ENCODE results near the gene GUK1. TPM values are rescaled to one million over a fixed set of nuclear protein-coding genes. Genes with fewer than 3 reads are reported as not detected.
"Not testable (repeated sequence)": the region's sequence is repeated elsewhere in the genome, so short reads cannot be mapped to it uniquely, and the experiment has no call there.

Gene GUK1
- total RNA-seq, 2 donors from 2014 or later, result 206 to 293 TPM

DNA sequence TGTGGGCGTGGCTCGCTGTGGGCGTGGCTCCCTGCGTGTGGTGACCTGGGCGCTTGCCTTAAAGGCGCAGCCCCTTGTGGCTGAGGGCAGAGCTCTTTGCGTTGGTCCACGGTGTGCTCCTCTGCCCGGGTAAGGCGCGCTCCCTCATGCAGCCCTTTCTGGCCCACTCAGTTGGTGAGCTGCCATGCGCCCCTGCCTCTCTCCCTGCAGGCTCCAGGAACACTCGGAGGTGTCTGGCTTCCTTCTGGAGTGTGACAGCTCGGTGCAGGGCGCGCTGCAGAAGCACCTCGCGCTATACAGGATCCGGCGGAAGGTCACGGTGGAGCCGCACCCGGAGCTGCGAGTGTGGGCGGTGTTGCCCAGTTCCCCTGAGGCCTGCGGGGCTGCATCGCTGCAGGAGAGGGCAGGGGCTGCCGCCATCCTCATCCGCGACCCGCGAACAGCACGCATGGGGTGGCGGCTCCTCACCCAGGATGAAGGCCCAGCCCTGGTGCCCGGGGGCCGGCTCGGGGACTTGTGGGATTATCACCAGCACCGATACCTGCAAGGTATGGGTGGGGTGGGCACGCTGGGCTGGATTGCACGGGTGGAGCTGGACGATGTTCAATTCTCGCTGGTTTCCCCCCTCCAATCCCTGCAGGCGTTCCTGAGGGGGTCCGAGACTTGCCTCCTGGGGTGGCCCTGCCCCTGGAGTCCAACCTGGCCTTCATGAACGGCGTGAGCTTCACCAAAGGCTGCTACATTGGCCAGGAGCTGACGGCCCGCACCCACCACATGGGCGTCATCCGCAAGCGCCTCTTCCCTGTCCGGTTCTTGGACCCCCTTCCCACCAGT, 34.6 kb downstream of the GUK1 start:
- Mint-ChIP-seq H3K27ac (no peak overlapping the region), H3K36me3 (no peaks in the 10 kb centered on the region), H3K9me3 (no peaks in the 10 kb centered on the region)
- DNase-seq (ENCODE audit: low spot score in 2 of 2) (peak in 1 of 2 donors; percentile 57), ATAC-seq (peak; percentile 19 to 60)

DNA sequence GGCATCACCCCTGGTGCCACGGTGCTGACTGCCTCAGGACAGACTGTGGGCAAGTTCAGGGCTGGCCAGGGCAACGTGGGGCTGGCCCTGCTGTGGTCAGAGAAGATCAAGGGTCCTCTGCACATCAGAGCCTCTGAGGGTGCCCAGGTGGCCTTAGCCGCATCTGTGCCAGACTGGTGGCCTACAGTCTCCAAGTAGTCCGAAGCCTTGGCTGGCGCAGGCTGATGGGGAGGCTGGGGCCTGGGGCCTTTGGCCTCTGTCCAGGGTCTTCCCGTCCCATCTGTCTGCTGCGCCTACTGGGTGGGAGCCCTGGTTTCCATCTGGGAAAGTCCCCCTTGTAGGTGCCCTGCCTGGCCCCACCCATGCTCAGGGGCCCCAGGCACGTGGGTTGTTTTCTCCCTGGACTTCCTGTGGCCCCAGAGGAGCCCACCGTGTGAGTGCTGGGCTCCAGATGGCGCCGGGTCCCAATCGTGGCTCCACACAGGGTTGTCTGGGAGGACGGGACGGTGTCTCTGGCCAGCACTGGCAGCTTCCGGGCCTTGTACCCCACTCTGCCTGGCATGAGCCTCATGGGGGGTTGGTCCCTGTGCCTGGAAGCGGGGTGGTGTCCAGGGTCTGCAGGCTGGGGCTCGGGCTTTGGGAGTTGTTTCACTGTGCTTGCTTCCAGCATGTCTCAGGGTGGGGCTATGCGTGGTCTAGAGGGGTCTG, 35.4 kb downstream of the GUK1 start:
- no peak overlapping the region for H3K27ac Mint-ChIP-seq
- ATAC-seq (no peak), DNase-seq (ENCODE audit: low spot score in 2 of 2) (no peak)
- H3K36me3 Mint-ChIP-seq, result no peaks in the 10 kb centered on the region
- no peaks in the 10 kb centered on the region for H3K9me3 Mint-ChIP-seq

DNA sequence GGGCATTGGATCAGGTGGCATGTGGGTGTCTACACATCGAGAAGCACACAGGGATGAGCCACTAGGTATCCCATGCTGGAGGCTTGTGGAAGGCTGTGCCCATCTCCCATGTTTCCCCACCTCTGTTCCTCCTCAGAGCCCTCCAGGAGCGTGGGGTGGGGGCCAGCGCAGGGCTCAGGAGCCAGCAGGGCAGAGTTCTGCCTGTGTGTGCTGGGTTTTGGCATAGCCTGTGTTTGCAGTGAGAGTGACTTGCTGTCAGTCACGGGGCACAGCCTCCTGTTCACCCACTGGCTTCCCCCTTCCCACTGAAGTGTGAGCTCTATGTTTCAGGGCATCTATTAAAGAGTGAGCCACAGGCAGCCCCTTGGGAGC, 35.9 kb downstream of the GUK1 start:
- Mint-ChIP-seq H3K36me3 (no peaks in the 10 kb centered on the region), H3K27ac (no peak overlapping the region), H3K9me3 (no peaks in the 10 kb centered on the region)
- ATAC-seq (no peak), DNase-seq (ENCODE audit: low spot score in 2 of 2) (no peak)

DNA sequence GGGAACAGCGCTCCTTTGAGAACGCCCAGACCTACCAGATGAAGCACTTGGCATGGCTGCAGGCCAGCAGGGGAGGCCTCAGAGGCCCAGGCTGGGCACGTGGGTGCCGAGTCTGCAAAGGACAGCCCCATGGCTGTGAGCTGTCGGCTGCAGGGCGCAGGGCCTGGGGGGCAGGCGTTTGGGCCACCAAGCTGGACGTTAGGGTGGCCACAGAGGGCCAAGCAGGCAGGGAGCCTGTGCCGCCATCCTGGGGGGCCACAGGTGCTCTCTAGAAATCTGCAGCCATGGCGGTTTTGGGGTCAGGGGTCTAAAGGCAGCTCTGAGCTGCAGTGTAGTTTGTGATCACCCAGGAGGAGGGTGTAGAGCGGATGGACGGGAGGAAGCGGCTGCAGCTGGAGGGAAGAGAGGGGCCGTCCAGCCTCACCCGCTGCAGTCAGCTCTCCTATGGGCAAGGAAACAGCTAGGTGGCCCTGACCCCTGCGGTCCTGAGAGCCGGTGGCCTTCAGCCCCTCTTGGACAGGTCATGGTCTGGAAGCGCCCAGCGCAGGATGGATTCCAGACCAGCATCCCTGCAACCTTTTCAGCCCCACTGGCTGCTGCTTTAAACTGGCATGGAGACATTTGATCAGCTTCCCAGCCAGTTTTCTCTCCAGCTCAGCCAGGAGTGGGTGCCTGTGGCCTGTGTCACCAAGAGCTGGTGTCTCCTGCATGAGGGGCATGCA, 36.5 kb downstream of the GUK1 start:
- Mint-ChIP-seq H3K9me3 (no peaks in the 10 kb centered on the region), H3K36me3 (no peaks in the 10 kb centered on the region), H3K27ac (no peak overlapping the region)
- DNase-seq (ENCODE audit: low spot score in 2 of 2) (no peak), ATAC-seq (no peak)

DNA sequence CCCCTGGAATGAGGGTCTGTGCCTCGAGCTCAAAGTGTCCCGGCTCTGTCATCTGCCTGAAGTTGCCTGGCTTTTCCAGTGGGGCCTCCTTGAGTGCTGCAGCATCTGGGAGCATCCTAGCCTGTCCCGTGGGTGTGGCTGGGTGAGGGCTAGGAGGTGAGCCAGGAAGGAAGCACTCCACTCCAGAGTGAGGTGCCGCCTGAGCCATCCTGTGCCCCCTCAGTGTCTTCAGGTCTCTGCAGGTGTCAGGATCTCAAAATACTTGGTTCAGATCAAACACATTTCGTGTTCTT, 37.0 kb downstream of the GUK1 start:
- DNase-seq (ENCODE audit: low spot score in 2 of 2) (no peak), ATAC-seq (no peak)
- no peak overlapping the region for H3K27ac Mint-ChIP-seq
- H3K36me3 Mint-ChIP-seq, result no peaks in the 10 kb centered on the region
- H3K9me3 Mint-ChIP-seq, result no peaks in the 10 kb centered on the region

DNA sequence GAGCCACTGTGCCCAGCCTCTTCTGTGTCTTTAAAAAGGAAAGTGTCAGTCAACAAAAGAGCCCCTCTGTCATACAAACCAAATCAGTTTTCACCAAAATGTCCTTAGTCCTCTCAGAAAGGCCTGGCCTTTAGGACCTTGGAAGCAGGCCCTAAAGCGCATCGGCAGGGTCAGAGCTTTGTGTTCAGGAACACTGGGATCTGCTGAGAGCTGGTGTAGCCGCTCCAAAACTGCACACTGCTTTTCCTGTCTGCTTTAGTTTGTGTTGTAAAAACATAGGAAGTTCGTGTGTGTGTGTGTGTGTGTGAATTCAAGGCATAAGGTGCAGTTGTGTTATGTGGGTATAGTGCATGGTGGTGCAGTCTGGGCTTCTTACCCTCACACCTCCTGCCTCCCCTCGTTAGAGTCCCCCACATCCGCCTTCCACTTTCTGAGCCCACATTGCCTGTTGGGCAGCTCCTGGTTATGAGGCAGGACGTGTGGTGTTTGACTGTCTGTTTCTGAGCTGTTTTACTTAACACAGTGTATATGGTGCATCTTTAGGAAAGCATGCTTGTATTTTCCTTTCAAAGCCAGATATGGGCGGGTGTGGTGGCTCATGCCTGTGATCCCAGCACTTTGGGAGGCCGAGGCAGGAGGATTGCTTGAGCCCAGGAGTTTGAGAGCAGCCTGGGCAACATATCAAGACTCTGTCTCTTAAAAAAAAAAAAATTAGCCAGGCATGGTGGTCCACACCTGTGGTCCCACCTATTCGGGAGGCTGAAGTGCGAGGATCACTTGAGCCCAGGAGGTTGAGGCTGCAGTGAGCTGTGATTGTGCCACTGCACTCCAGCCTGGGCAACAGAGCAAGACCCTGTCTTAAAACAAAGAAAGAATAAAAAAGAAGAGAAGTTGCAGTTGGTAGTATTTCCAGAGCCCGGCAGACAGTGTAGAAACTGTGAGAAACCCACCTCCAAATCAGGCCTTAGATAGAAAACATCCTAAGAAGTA, 37.9 kb downstream of the GUK1 start:
- ATAC-seq, result no peak
- Mint-ChIP-seq H3K36me3 (no peaks in the 10 kb centered on the region), H3K27ac (no peak overlapping the region)

DNA sequence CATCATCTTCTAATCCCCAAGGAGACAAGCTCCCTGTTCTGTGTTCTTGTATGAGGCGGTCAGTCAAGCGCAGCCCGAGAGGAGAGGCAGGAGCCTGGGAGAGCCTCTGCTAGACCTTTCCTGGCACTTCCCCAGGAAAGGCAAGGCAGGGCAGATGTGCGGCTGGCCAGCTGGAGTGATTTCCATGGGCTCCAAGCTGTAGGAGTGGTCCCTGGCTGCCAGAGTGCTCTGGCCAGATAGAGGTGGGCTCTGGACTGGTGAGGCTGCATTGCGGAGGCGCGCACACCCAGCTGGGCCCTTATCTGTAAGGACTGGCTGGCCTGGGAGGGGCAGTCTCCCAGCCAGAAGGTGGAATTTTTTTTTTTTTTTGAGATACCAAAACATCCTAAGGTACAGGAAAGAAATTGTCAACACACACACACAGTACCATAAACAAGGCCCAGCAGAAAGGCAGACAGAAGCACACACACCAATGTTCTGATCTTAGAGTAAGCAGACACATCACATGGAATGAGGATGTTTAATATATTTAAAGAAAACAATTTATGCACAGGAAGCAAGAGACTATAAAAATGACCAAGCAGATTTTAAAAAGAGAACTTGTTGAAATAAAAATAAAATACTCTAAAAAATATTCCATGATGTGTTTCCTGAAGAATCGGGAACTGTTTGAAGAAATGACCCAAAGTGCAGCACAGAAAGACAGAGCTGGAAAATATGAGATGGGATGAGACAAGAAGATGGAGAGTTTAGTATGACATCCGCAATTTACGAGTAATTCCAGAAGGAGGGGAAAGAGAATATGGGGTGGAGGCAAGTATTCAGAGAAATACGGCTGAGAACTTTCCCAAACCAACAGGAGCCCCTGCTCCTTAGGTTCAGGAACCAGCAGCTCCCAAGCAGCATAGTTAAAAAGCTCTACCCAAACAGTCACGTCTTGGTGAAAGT, 38.9 kb downstream of the GUK1 start:
- DNase-seq (ENCODE audit: low spot score in 2 of 2), result no peak
- Mint-ChIP-seq H3K36me3 (no peaks in the 10 kb centered on the region), H3K9me3 (no peaks in the 10 kb centered on the region), H3K27ac (no peak overlapping the region)
- ATAC-seq, result no peak

More for the DNA sequence above, 37.9 kb downstream of the GUK1 start:
- no peak for DNase-seq (ENCODE audit: low spot score in 2 of 2)
- no peaks in the 10 kb centered on the region for H3K9me3 Mint-ChIP-seq

DNA sequence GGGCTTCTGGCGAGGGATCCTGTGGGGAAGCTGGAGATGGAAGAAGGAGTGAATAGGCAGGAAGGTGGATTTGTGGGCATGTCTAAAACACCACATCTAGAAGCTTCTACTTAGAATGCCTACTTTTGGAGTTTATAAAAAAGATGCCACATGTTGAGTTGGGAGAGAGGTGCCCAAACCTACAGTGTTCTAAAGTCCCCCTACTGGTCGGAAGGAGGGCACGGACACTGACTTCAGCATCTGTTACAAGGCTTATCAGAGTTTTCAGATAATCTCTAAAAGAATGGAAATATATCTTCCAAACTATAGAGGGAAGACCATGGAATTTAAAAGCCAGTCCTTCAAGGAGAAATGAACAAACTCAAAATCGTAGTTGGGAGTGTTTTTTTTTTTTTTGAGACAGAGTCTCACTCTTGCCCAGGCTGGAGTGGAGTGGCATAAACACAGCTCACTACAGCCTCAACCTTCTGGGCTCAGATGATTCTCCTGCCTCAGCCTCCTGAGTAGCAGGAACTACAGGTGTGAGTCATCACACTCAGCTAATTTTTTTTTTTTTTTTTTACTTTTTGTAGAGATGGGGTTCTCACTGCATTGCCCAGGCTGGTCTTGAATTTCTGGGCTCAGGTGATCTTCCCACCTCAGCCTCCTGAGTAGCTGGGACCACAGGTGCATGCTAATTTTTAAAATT, 40.3 kb downstream of the GUK1 start:
- ATAC-seq (peak; percentile 37 to 46), DNase-seq (ENCODE audit: low spot score in 2 of 2) (no peak)
- H3K36me3 Mint-ChIP-seq, result no peaks in the 10 kb centered on the region
- H3K27ac Mint-ChIP-seq, result no peak overlapping the region
- H3K9me3 Mint-ChIP-seq, result no peaks in the 10 kb centered on the region

DNA sequence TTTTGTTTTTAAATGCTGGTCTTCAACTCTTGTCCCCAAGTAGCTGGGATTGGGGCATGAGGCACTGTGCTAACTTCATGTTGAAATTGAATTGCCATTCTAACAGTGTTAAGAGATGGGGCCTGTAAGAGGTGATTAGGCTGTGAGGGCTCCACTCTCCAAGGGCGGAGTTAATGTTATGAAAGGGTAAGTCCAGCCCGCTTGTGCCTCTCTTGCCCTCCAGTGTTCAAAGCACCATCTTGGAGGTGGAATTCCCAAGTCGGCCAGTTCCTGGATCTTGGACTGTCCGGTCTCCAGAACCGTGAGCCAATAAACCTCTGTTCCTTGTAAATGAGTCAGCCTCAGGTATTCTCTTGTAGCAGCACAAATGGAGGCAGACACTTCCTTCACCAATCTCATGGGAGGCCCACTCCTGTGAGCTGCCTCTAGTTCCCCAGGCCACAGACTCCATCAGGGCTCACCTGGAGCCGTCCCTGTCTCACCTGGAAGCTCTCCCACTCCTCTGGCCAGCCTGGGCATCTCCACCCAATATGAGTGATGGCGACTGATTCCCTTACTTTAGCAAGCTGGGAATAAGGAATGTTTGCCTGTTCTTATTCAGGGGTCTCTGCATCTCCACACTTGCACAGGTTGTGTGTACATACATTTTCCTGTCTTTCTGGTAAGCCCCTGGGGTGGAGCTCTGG, 41.0 kb downstream of the GUK1 start:
- Mint-ChIP-seq H3K9me3 (no peaks in the 10 kb centered on the region), H3K27ac (no peak overlapping the region), H3K36me3 (no peaks in the 10 kb centered on the region)
- ATAC-seq (no peak), DNase-seq (ENCODE audit: low spot score in 2 of 2) (no peak)

DNA sequence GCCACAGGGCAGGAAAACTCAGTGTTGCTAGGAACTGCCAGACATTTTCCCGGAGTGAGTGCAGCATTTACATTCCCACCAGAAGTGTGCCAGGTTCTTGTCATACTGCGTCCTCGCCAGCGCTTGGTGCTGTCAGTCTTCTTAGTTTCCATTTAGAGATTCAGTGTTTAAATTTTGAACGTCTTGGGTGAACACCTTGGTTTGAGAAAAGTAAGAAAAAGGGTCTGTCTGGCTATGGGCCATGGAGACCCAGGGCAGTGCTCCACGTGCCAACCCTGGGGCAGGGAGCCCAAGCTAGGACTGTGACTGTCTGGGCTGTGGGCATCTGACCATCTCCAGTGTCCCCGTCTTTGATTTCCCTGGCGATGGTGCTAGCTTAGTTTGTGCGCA, 41.6 kb downstream of the GUK1 start:
- H3K27ac Mint-ChIP-seq, result no peak overlapping the region
- DNase-seq (ENCODE audit: low spot score in 2 of 2) (no peak), ATAC-seq (no peak)
- no peaks in the 10 kb centered on the region for H3K9me3 Mint-ChIP-seq
- H3K36me3 Mint-ChIP-seq, result no peaks in the 10 kb centered on the region

DNA sequence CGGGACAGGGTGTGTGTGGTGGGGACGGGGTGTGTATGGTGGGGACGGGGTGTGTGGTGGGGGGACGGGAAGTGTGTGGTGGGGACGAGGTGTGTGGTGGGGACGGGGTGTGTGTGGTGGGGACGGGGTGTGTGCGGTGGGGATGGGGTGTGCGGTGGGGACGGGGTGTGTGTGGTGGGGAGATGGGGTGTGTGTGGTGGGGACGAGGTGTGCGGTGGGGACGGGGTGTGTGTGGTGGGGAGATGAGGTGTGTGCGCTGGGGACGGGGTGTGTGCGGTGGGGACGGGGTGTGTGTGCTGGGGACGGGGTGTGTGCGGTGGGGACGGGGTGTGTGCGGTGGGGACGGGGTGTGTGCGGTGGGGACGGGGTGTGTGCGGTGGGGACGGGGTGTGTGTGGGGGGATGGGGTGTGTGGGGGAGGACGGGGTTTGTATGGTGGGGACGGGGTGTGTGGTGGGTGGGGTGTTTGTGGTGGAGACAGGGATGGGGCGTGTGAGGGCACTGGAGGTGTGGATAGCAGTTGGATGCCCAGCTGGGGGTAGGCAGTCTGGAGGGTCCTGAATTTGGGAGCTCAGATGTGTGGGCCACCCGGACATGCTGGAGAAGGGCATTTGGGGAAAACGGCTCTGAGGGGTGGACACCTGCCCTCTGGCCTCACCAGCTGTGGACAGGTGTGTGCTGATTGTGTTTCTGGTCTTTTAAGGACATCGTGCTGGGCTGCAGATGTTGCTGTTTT, 42.4 kb downstream of the GUK1 start:
- no peak for ATAC-seq
- no peak for DNase-seq (ENCODE audit: low spot score in 2 of 2)

DNA sequence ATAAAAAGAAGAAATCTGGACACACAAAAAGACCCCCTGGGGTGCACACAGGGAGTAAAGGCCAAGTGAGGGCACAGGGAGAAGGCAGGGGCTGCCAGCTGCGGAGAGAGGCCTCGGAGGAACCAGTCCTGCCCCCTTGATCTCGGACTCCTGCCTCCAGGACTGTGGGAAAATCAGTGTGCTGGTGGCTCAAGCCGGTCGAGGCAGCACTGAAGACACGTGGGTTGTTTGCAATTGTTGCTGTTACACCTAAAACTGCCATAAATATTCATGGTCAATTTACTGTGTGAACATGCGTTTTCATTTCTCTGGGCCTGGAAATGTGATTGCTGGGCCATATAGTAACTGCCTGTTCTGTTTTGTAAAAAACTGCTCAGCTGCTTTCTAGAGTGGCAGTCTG, 44.1 kb downstream of the GUK1 start:
- ATAC-seq (no peak), DNase-seq (ENCODE audit: low spot score in 2 of 2) (no peak)
- H3K36me3 Mint-ChIP-seq, result no peaks in the 10 kb centered on the region
- no peak overlapping the region for H3K27ac Mint-ChIP-seq
- H3K9me3 Mint-ChIP-seq, result no peaks in the 10 kb centered on the region

More for the DNA sequence above, 42.4 kb downstream of the GUK1 start:
- no peaks in the 10 kb centered on the region for H3K36me3 Mint-ChIP-seq
- H3K27ac Mint-ChIP-seq, result no peak overlapping the region
- no peaks in the 10 kb centered on the region for H3K9me3 Mint-ChIP-seq

DNA sequence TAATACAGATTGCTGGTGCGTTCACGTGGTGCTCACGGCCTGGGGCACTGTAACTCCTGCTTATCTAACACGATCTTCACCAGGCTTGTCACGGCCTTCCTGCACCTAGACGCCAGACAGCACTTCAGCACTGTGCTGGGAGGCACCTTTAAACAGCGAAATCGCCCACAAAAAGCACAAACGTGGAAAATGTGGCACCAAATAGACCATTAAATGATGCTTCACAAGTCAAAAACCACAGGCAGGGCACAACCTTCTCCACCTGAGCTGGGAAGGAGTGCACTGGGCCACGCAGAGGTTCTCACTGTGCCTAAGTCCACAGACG, 45.5 kb downstream of the GUK1 start:
- peak in 1 of 2 donors; percentile 66 for ATAC-seq
- no peak for DNase-seq (ENCODE audit: low spot score in 2 of 2)
- no peaks in the 10 kb centered on the region for H3K9me3 Mint-ChIP-seq
- H3K27ac Mint-ChIP-seq, result peak overlapping the region in 1 of 2 donors; percentile 35
- no peaks in the 10 kb centered on the region for H3K36me3 Mint-ChIP-seq

DNA sequence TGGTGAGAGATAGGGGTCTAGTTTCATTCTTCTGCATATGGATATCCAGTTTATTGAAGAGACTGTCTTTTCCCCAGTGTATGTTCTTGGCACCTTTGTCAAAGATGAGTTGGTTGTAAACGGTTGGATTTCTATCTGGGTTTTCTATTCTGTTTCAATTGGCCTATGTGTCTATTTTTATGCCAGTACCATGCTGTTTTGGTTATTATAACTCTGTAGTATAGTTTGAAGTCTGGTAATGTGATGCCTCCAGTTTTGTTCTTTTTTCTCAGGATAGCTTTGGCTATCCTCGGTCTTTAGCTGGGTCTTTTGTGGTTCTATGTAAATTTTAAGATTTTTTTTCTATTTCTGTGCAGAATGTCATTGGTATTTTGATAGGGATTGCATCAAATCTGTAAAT, 48.2 kb downstream of the GUK1 start:
- not testable (repeated sequence) for DNase-seq (ENCODE audit: low spot score in 2 of 2); H3K27ac Mint-ChIP-seq; ATAC-seq; H3K36me3 Mint-ChIP-seq; H3K9me3 Mint-ChIP-seq
